Loucy (cell line): ENCODE measurements around the gene ANKRD60.

Source experiments
- CTCF ChIP-seq: fragments of 200-600 bp; sonication (generic); conservative IDR thresholded peaks from 2 replicates; pipeline ENCODE4 v1.5.1; 2014; ENCODE audit warnings: mild to moderate bottlenecking, antibody characterized with exemption, low read length
- EZH2phosphoT487 ChIP-seq: fragments of 200-600 bp; IDR thresholded peaks from 2 replicates; pipeline ENCODE4 v1.6.1; 2018; ENCODE audit warnings: antibody characterized with exemption, mild to moderate bottlenecking, moderate library complexity, borderline replicate concordance

- TF ChIP-seq EZH2phosphoT487 (no peak), CTCF (no peak)
Observed at GRCh38 chr20:58245931-58246330, 17.5 kb upstream of the ANKRD60 start.
